ENCODE data around the gene TBCK.

- TF ChIP-seq CTCF (IDR thresholded peaks at IDR 0.05), result no peak
- TF ChIP-seq POLR2A (IDR thresholded peaks at IDR 0.05), result no peak
These were observed 52.2 kb downstream of the TBCK start for GRCh38 chr4:106263594-106264330.

All from lower leg skin (tissue), 3 donors.